ENCODE results near the gene ZNF837.
A peak's percentile ranks its signal among the peaks of the same experiment; 100 is the strongest.

DNA sequence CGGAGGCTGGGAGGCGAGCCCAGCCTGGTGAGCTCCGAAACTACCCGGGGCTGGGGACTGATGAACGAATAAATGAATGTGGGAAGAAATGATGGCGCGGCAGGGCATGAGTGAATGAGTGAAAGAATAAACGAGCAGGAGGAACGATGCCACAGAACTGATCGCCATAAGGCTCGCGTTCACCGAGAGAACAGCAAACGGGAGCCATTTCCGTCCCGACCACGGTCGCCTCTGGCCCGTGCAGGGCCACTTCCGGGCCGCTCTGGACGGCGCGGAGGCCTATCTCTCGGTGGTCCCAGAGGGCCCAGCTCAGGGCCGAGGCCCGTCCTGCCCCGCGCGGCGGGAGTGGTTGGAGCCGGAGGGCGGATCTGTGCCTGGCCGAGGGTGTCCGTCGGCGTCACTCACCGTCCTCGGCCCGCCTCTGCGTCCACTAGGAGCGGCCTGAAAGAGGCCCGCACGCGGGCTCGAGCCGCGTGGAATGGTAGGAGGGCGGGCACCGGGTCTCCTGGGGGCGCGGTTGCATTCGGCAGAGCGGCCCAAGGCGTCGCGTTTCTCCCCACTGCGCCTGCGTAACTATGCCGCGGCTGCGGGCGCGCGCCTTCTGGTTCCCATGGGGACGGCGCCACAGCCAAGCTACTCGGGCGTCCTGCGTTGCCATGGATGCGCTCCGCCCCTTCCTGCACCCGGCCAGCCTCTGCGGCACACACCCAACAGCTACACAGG is 18.4 kb downstream of the ZNF837 start, which contains the start of gene ZNF497:
- TF ChIP-seq, protein P1, sequence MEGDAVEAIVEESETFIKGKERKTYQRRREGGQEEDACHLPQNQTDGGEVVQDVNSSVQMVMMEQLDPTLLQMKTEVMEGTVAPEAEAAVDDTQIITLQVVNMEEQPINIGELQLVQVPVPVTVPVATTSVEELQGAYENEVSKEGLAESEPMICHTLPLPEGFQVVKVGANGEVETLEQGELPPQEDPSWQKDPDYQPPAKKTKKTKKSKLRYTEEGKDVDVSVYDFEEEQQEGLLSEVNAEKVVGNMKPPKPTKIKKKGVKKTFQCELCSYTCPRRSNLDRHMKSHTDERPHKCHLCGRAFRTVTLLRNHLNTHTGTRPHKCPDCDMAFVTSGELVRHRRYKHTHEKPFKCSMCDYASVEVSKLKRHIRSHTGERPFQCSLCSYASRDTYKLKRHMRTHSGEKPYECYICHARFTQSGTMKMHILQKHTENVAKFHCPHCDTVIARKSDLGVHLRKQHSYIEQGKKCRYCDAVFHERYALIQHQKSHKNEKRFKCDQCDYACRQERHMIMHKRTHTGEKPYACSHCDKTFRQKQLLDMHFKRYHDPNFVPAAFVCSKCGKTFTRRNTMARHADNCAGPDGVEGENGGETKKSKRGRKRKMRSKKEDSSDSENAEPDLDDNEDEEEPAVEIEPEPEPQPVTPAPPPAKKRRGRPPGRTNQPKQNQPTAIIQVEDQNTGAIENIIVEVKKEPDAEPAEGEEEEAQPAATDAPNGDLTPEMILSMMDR (tag by site-specific recombination; IDR thresholded peaks at IDR 0.05), result peak; percentile 78
- peak; percentile 42; the same call in 1 of the 2 replicates for TF ChIP-seq ZNF629 (tag by site-specific recombination; IDR thresholded peaks at IDR 0.05)

All from HEK293 (cell line).